SHP77 (cell line): ENCODE measurements around the gene PRAMEF26.
"Not testable (repeated sequence)": the region's sequence is repeated elsewhere in the genome, so short reads cannot be mapped to it uniquely, and the experiment has no call there.

Experiments used
- DNase-seq, 2 experiments: peaks; one replicate each; lab custom pipeline; 2025; lab: John Stamatoyannopoulos, UW

PRAMEF26 gene

DNA sequence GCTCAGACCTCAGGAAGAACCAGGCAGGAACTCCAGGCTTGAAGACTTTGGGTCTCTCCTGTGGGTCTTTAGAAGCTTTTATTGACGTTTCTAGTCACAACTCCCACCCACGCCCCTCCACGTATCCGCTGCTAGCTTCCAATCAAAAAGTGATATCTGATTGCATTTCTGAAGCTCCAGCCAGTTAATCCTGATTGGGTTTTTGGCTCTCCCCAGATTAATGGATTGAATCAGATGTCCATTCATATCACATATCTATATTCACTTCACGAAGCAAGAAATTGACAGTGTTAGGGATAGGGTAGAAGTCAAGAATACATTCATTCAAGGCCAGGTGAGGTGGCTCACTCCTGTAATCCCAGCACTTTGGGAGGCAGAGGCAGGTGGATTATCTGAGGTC, at the start of gene PRAMEF26:
TSS of gene PRAMEF26 (minus strand) at position 101 of the 400 bp plus-strand sequence. CDS start 2,914 bp downstream, outside the sequence.
- DNase-seq: not testable (repeated sequence)

DNA sequence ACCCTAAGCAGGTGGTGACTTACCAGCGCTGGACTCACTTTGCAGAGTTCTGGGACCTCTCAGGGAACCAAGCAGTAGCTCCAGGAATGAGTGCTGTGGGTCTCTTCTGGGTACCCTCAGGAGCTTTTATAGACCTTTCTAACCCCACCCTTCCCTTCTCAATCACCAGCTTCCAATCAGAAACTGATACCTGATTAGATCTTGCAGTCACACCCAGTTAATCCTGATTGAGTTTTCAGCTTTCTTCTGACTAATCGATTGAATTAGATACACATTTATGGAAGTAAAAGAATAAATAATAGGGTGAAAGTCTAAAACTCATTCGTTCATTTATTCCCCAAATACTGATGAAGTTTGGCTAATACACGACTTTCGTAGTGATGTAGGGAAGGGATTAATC, 45.5 kb upstream of the PRAMEF26 start, which contains the start of gene PRAMEF13:
TSS of gene PRAMEF13 (minus strand) at position 101 of the 400 bp plus-strand sequence. CDS start 1,820 bp downstream, outside the sequence.
- not testable (repeated sequence) for DNase-seq

DNA sequence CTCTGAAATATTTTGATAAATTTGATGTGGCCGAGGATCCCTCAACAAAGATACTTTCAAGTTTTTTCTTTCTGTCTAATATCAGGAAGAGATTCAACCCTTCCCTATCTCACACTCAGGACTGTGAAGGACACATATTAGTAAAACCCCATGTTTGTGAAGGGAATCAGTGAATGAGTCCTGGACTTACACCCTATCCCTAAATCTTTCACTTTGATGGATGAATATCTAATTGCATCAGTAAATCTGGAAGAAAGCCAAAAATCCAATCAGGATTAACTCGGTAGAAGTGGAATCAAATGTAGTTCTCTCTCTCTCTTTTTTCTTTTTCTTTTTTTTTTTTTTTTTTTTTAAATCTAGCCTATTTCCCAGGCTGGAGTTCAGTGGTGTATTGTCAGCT, 15.7 kb upstream of the PRAMEF26 start, which contains the start of gene PRAMEF9:
TSS of gene PRAMEF9 (plus strand) at position 301 of the 400 bp plus-strand sequence. CDS start 3,433 bp downstream, outside the sequence.
- DNase-seq: not testable (repeated sequence)

DNA sequence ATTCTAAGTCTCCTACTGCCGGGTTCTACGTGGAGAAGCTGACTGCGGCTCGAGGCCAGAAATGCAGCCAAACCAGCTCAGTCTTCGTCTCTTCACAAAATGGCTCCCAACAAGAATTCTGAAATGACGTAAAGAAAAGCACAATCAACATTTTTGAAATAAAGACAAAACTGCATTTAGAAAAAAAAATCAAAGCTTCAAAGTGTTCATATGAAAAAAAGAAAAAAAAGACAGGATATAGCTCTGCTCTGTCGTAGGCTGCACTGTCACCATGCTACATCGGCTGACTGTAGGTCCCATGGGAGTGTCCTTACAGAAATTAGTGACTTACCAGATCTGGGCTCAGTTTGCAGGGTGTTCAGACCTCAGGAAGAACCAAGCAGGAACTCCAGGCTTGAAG, 9.7 kb upstream of the PRAMEF26 start, which contains the start of gene HNRNPCL4:
TSS of gene HNRNPCL4 (minus strand) at position 101 of the 400 bp plus-strand sequence. CDS start 164 bp downstream, outside the sequence.
- DNase-seq: not testable (repeated sequence)

DNA sequence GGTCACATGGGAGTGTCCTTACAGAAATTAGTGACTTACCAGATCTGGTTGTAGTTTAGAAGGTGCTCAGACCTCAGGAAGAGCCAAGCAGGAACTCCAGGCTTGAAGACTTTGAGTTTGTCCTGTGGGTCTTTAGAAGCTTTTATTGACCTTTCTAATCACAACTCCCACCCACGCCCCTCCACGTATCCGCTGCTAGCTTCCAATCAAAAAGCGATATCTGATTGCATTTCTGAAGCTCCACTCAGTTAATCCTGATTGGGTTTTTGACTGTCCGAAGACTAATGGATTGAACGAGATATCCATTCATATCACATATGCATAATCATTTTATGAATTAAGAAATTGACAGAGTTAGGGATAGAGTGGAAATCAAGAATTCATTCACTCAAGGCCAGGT, 39.1 kb downstream of the PRAMEF26 start, which contains the start of gene HNRNPCL2:
TSS of gene HNRNPCL2 (minus strand) at position 101 of the 400 bp plus-strand sequence. CDS start 454 bp downstream, outside the sequence.
- DNase-seq: not testable (repeated sequence)
